NCI-H2227 (cell line): ENCODE results near the gene PTAFR.

Source experiments
- DNase-seq: peaks from one replicate; lab custom pipeline; 2025; ENCODE audit not compliant: unreplicated experiment; lab: John Stamatoyannopoulos, UW

Gene PTAFR

GRCh38 chr1:28178690-28179485 is 2.4 kb upstream of the PTAFR start:
- DNase-seq, result no peak

- DNase-seq, result no peak
These were observed 470 bp downstream of the PTAFR start for GRCh38 chr1:28175955-28176485.

GRCh38 chr1:28173980-28174297 is 2.6 kb downstream of the PTAFR start:
- DNase-seq, result no peak

- DNase-seq, result no peak
These were observed 3.1 kb downstream of the PTAFR start for GRCh38 chr1:28173151-28173979.

GRCh38 chr1:28172713-28173150 is 3.8 kb downstream of the PTAFR start:
- DNase-seq, result no peak

DNA sequence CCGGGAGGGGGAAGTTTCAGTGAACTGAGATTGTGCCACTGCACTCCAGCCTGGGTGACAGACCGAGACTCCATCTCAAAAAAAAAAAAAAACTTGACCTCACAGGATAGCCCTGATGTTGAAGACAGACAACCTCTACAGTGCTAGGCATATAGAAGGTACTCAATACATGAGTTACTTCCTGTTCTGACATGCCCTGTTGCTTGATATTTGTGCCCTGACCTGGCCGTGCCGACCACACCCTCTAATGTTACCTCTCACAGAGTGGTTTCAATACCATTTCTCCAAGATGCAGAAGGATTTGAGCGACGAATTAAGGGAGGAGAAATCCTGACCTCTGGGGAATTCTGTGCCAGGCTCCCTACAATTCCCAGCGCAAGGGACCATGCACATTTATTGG is 5.2 kb downstream of the PTAFR start:
- DNase-seq, result no peak

GRCh38 chr1:28170001-28170596 is 6.4 kb downstream of the PTAFR start:
- DNase-seq, result no peak

DNA sequence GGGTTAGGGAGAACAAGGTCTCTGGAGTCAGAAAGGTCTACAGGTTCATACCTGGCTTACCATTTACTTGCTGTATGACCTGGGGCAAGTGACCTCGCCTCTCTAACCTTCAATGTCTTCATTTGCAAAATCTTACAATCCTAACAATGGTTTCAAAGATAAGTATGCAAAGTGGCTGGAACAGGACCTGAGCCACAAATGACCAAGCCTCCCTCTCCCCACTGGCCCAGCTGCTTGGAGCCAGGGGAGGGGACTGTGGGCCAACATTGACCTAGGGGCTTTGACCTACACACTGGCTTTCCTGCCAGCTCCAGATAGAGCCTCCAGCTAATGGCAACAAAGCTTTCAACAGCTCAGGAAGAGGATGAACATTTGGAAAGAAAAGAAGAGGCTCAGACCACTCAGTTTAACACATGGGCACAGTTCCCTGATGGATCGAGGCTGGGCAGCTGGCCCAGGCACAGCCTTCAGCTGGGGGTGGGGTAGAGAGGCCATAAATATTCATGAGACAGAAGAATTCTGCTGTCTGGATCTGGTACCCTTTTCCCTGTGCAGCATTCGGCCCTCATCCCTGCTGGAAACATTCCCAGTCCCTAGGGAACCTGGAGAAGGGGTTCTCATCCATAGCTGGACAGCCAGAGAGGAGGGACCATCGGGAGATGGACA is 12.9 kb downstream of the PTAFR start:
- no peak for DNase-seq

DNA sequence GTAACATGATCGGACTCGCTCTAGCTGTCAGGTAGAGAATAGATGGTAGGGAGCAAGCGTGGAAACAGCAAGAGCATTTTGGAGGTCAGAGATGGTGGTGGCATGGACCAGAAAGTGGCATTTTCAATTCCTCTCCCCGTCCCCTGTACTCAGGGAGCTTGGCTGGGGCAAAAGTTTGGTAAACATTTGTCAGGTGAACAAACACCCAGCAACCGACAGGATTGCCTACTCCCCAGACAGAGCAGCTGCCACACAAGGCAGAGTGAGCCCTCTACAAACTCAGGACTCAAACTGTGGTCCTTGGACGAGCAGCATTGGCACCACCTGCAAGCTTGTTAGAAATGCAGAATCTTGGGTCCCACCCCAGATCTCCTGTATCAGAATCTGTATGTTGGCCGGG is 14.3 kb downstream of the PTAFR start:
- DNase-seq, result no peak

- no peak for DNase-seq
These were observed 14.7 kb downstream of the PTAFR start for GRCh38 chr1:28161751-28162150.

DNA sequence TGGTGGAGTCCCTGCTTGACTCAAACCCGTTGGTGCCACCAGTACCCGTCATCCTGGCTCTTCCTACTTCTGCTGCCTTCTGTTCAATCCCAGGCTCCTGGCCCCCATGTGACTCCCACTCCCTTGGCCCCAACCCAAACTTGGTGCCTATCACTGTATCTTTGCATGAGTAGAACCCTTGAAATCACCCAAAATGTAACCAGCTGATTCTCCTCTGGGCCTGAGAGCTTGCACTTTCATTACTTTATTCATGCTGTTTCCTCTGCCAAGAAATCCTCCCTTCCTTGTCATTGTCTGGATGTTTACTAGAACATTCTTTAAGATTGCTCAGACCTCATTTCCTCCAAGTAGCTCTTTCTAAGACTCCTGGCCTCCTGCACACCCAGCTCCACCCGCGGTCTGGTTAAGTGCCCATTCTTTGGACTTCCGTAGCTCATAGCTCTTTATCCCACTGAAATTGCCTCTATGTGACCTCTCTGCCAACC is 15.7 kb downstream of the PTAFR start:
- DNase-seq, result no peak

DNA sequence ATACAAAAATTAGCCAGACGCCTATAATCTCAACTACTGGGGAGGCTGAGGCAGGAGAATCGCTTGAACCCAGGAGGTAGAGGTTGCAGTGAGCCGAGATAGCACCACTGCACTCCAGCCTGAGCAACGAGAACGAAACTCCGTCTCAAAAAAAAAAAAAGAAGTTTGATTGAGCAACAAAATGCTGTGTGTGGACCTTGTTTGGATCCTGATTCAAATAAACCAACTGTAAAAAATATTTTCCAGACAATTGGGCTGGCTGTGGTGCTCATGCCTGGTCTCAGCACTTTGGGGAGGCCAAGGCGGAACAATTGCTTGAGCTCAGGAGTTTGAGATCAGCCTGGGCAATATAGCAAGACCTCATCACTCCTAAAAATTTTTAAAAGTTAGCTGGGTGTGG is 16.8 kb downstream of the PTAFR start:
- no peak for DNase-seq

DNA sequence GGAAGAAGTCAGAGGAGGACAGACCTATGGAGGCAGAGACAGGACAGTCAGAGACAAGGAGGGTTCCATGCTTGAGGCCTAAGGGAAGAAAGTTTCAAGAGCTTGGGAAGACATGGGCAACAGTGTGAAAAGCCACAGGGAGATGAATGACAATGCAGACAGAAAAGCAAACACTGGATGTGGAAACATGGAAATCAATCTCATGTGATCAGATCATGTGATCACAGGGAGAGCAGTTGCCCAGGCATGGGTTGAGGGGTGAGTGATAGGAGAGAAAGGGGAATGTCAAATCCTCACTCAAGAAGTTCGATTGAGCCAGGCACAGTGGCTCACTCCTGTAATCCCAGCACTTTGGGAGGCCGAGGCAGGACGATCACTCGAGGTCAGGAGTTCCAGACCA is 17.2 kb downstream of the PTAFR start:
- DNase-seq, result no peak

- DNase-seq, result no peak
These were observed 18.6 kb downstream of the PTAFR start for GRCh38 chr1:28157894-28158293.

- DNase-seq, result no peak
These were observed 19.7 kb downstream of the PTAFR start for GRCh38 chr1:28156821-28157220.

GRCh38 chr1:28155628-28156027 is 20.9 kb downstream of the PTAFR start:
- DNase-seq, result no peak

DNA sequence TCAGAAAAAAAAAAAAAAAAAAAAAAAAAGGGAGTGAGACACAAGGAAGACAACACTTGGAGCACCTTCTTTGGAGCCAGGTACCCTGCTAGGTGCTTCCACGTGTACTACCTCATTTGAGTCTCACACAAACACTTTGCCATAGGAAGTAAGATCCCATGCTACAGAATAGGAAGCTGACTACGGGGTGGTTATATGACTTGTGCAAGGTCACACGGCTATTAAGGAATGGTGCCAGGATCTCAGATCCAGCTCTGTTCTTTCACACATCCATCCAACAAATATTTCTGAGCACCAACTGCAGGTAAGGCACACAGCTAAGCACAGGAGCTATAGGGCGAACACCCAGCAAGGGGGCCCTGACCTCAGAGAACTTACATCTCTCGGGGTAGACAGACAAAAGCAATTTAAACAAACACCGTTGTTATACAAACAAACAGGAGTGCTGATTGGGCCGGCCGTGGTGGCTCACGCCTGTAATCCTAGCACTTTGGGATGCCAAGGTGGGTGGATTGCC is 22.4 kb downstream of the PTAFR start:
- DNase-seq, result no peak

GRCh38 chr1:28150125-28150780 is 26.2 kb downstream of the PTAFR start:
- no peak for DNase-seq

- DNase-seq, result no peak
These were observed 27.7 kb downstream of the PTAFR start for GRCh38 chr1:28148880-28149195.

DNA sequence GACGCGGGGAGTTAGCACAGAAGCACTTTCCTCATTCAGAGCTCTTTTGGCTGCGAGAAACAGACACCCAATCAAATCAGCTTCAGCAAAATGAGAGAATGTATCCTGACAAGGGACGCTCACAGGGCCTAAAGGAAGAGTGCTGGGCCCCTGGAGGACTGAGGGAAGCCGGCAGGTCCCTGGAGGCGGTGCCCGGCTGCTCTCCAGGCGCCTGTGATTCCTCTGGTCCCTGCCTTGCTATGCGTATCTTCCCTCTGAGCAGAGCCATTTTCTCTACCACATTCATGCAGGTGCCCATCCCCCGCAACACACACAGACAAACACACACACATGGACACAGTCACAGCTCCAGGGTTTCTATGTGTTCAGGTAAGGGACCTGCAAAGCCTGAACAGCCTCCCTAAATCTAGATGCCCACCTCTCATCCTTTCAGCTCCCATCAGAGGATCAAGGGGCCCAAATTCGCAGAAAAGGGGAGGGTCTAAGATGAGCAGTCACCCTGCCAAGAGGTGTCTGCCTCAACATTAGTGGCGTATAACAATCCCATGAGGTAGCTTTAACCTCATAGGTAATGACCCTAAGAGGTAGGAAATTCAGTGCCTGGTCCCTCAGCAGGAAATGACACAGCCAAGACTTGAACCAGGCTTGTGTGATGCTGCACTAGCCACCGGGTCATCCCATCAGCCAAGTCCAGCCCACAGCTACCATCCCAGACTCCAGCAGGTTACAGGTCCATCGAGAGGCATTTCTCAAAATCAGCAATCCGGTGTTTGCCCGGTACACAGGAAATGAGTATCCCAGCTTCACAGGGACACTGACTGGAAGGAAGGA is 29.0 kb downstream of the PTAFR start:
- DNase-seq, result no peak
